AG04449 (cell line): ENCODE results near the gene SEC31B.

Experiments
- CTCF ChIA-PET: fragments of 350-600 bp; formaldehyde crosslinking; extraction: SDS; loops from one replicate; lab custom pipeline; 2021; ENCODE audit warnings: antibody characterized with exemption; lab: Yijun Ruan, JAX
- POLR2A ChIA-PET: fragments of 400-600, 350-600 bp; formaldehyde crosslinking; extraction: SDS; loops from one replicate; lab custom pipeline; 2020; ENCODE audit warnings: antibody characterized with exemption, inconsistent platforms; lab: Yijun Ruan, JAX
- DNase-seq: peaks from one replicate; pipeline ENCODE4 v3.0.0-alpha.2; 2010; ENCODE audit warnings: low read depth, low spot score
- H3K4me3 ChIP-seq: 2 replicates; pipeline ENCODE4 v1.5.1; 2011; ENCODE audit warnings: low read depth, mild to moderate bottlenecking, control low read depth, low read length
- TF ChIP-seq, protein P1 (sequence below): IDR thresholded peaks from one replicate; pipeline ENCODE4 v1.5.1; 2011; ENCODE audit warnings: mild to moderate bottlenecking, moderate library complexity, low read length, control low read depth, inconsistent platforms; ENCODE audit not compliant: insufficient read depth; ENCODE audit errors: missing control alignments

The SEC31B gene, protein sequence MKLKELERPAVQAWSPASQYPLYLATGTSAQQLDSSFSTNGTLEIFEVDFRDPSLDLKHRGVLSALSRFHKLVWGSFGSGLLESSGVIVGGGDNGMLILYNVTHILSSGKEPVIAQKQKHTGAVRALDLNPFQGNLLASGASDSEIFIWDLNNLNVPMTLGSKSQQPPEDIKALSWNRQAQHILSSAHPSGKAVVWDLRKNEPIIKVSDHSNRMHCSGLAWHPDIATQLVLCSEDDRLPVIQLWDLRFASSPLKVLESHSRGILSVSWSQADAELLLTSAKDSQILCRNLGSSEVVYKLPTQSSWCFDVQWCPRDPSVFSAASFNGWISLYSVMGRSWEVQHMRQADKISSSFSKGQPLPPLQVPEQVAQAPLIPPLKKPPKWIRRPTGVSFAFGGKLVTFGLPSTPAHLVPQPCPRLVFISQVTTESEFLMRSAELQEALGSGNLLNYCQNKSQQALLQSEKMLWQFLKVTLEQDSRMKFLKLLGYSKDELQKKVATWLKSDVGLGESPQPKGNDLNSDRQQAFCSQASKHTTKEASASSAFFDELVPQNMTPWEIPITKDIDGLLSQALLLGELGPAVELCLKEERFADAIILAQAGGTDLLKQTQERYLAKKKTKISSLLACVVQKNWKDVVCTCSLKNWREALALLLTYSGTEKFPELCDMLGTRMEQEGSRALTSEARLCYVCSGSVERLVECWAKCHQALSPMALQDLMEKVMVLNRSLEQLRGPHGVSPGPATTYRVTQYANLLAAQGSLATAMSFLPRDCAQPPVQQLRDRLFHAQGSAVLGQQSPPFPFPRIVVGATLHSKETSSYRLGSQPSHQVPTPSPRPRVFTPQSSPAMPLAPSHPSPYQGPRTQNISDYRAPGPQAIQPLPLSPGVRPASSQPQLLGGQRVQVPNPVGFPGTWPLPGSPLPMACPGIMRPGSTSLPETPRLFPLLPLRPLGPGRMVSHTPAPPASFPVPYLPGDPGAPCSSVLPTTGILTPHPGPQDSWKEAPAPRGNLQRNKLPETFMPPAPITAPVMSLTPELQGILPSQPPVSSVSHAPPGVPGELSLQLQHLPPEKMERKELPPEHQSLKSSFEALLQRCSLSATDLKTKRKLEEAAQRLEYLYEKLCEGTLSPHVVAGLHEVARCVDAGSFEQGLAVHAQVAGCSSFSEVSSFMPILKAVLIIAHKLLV

DNA sequence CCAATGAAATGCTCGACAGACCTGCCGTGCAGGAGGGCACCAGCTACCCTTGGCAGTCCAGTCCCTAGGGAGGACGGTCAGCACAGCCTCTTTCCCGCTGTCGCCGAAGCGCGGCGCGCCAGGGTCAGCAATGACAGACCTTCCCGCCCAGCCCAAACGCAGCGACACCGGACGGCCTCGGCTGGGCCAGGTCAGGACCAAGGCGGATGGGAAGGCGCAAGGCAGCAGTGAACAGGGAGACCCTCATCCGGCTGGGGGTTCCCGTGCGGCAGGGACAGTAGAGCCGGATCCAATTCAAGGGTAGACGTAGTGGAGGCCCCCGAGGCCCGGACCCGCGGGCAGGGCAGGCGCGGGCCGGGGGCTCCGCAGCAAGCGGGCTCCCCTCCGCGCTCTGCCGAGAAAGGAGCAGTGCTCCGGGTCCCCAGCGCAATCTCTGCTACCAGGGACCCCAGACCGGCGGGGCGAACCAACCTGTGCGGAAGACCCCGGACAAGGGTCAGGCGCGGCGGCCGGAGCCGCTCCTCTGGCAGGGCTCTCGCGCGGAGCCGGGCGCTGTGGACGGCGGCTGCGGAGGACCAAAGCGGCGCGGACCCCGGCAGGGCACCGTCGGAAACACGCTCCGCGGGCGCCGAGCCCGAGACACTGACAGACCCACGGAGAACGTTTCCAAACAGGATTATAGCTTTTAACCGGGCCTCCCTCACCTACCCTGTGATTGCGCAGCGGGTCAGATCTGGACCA is at the start of gene SEC31B:
SEC31B (minus strand) TSS at position 551 of the 741 bp plus-strand sequence. CDS start 2,909 bp downstream, outside the sequence.
- POLR2A ChIA-PET = interaction anchor here (1.1 kb wide), 1 partner anchor 37 kb away, joined by 3 read pairs; no protein-coding TSS in a partner anchor
- CTCF ChIA-PET = interaction anchor here (0.6 to 18.4 kb wide), 36 partner anchors 7 to 391 kb away, joined by 3 to 555 read pairs (median 6); partner anchors contain the start of genes HIF1AN, PKD2L1 and SCD
- peak within 1 kb of the TSS; percentile 37 for H3K4me3 ChIP-seq
- no peak for DNase-seq
- TF ChIP-seq, protein P1, sequence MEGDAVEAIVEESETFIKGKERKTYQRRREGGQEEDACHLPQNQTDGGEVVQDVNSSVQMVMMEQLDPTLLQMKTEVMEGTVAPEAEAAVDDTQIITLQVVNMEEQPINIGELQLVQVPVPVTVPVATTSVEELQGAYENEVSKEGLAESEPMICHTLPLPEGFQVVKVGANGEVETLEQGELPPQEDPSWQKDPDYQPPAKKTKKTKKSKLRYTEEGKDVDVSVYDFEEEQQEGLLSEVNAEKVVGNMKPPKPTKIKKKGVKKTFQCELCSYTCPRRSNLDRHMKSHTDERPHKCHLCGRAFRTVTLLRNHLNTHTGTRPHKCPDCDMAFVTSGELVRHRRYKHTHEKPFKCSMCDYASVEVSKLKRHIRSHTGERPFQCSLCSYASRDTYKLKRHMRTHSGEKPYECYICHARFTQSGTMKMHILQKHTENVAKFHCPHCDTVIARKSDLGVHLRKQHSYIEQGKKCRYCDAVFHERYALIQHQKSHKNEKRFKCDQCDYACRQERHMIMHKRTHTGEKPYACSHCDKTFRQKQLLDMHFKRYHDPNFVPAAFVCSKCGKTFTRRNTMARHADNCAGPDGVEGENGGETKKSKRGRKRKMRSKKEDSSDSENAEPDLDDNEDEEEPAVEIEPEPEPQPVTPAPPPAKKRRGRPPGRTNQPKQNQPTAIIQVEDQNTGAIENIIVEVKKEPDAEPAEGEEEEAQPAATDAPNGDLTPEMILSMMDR = no peak

DNA sequence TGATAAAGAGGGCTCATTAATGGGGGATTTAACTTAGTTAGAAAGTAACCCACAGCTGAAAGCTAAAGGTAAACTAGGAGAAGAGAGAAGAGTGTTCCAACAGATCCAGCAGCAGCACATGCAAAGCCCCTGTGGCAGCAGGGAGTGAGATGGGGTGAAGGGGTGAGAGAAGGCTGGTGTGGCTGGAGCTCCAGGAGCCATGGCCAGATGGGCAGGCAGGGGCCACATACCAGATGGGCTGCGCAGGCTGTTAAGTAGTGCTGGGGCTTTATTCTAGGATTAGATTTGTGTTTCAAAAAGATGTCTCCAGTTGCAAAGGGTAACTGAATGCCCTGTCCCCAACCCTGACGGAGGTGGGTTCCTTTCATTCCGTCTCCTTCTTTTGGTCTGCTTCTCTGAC is 49.3 kb upstream of the SEC31B start:
- TF ChIP-seq, protein P1 = no peak
- DNase-seq = no peak
- H3K4me3 ChIP-seq = no peak overlapping the region
- ChIA-PET CTCF (interaction anchor here (1.2 to 1.6 kb wide), 2 partner anchors 9 to 309 kb away, joined by 3 to 12 read pairs; no protein-coding TSS in a partner anchor), POLR2A (no interaction called here)

DNA sequence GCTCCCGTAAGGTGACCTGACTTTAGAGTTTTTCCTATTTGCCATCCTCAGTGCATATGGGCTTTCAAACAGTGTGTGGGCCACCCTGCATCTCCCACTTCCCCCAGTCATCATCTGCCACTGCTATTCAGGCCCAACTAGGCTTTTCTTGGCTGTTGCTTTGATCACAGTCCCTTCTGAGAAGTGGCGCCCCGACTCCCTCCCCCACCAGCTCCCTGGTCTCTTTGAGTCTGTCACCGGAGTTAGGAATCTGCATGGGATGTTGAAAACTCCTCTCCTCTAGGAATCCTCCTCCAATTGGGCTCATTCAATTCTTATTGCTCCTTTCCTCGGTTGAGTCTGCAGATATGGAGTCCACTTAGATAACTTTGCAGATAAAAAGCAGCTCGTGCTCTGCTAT is 48.2 kb upstream of the SEC31B start:
- TF ChIP-seq, protein P1 = no peak
- DNase-seq = no peak
- ChIA-PET POLR2A (no interaction called here), CTCF (interaction anchor here (1.0 to 1.6 kb wide), 3 partner anchors 32 to 311 kb away, joined by 3 to 12 read pairs (median 3); partner anchors contain the start of gene HIF1AN)
- no peak overlapping the region for H3K4me3 ChIP-seq

GRCh38 chr10:100567249-100567648 is 47.6 kb upstream of the SEC31B start:
- ChIA-PET CTCF (no interaction called here), POLR2A (no interaction called here)
- H3K4me3 ChIP-seq = no peak overlapping the region
- no peak for DNase-seq
- TF ChIP-seq, protein P1 = no peak

DNA sequence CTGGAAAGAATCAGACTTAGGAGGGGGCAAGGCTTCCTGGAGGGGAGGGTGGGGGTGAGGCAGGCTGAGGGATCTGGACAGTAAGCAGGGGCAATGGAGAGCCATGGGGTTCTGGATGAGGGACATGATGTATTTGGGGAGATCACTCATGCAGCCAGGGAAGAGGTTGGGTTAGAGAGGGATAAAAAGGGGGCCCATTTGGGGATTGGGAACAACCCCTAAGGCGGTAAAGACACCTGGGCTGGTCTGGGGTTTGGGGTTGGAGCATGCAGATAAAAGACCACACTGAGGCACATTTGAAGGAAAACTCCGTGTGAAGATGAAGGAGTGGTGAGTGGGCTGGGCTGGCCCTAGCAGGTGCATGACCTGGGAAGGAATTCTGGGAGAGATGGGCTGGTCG is 46.9 kb upstream of the SEC31B start:
- CTCF ChIA-PET = interaction anchor here (14.2 kb wide), 1 partner anchor 311 kb away, joined by 235 read pairs; no protein-coding TSS in a partner anchor
- POLR2A ChIA-PET = no interaction called here
- DNase-seq = no peak
- no peak overlapping the region for H3K4me3 ChIP-seq
- TF ChIP-seq, protein P1 = no peak
